Progenitor cell of endocrine pancreas (in vitro differentiated cells): ENCODE data around the gene KAZN. TPM values are rescaled to one million over a fixed set of nuclear protein-coding genes. Genes with fewer than 3 reads are reported as not detected.

Experiments used
- DNase-seq: peaks from one replicate; pipeline ENCODE4 v3.0.0; 2021; ENCODE audit warnings: low spot score; ENCODE audit not compliant: unreplicated experiment
- H3K27ac Mint-ChIP-seq: 2 replicates; pipeline ENCODE4 v1.8.0; 2021; ENCODE audit warnings: mild to moderate bottlenecking, moderate library complexity, mixed read lengths
- H3K27me3 Mint-ChIP-seq: 2 replicates; pipeline ENCODE4 v1.8.0; 2021; ENCODE audit warnings: mixed read lengths
- H3K36me3 Mint-ChIP-seq: 2 replicates; pipeline ENCODE4 v1.8.0; 2022; ENCODE audit warnings: mixed read lengths; ENCODE audit not compliant: insufficient read depth
- H3K4me1 Mint-ChIP-seq: 2 replicates; pipeline ENCODE4 v1.8.0; 2021; ENCODE audit warnings: low read depth, mixed read lengths
- H3K4me3 Mint-ChIP-seq: 2 replicates; pipeline ENCODE4 v1.8.0; 2021; ENCODE audit warnings: low read depth, mild to moderate bottlenecking, moderate library complexity, mixed read lengths
- H3K9me3 Mint-ChIP-seq: 2 replicates; pipeline ENCODE4 v1.8.0; 2021; ENCODE audit warnings: low read depth, mixed read lengths
- CTCF ChIP-seq: fragments of 200-600 bp; sonication (generic); IDR thresholded peaks from one replicate; pipeline ENCODE4 v1.5.0; 2021; ENCODE audit warnings: antibody characterized with exemption, mild to moderate bottlenecking; ENCODE audit not compliant: unreplicated experiment
- total RNA-seq: library from RNA; stranded (reverse); gene quantifications from 2 replicates; pipeline ENCODE4 v1.2.1, GENCODE V29; 2021

KAZN gene
- total RNA-seq, 1 donor from 2014 or later = 12.9 TPM

GRCh38 chr1:14994841-14995437 is 396.5 kb downstream of the KAZN start:
- Mint-ChIP-seq H3K4me3 (no peak overlapping the region), H3K36me3 (no peaks in the 10 kb centered on the region), H3K27me3 (no peaks in the 10 kb centered on the region), H3K27ac (peak overlapping the region; percentile 37), H3K9me3 (no peaks in the 10 kb centered on the region), H3K4me1 (peaks cover 1% of the 10 kb centered on the region)
- no peak for DNase-seq
- no peak for TF ChIP-seq CTCF

GRCh38 chr1:14996133-14997050 is 397.9 kb downstream of the KAZN start:
- Mint-ChIP-seq H3K27me3 (no peaks in the 10 kb centered on the region), H3K9me3 (no peaks in the 10 kb centered on the region), H3K4me3 (no peak overlapping the region), H3K27ac (no peak overlapping the region), H3K4me1 (peaks cover 1% of the 10 kb centered on the region), H3K36me3 (no peaks in the 10 kb centered on the region)
- DNase-seq = no peak
- no peak for TF ChIP-seq CTCF

- no peak for DNase-seq
- Mint-ChIP-seq H3K4me3 (no peak overlapping the region), H3K27me3 (no peaks in the 10 kb centered on the region), H3K4me1 (peaks cover 1% of the 10 kb centered on the region), H3K36me3 (no peaks in the 10 kb centered on the region), H3K27ac (no peak overlapping the region), H3K9me3 (no peaks in the 10 kb centered on the region)
- no peak for TF ChIP-seq CTCF
Measured at GRCh38 chr1:14997646-14998276, 399.3 kb downstream of the KAZN start.

GRCh38 chr1:14999441-14999840 is 401.0 kb downstream of the KAZN start:
- Mint-ChIP-seq H3K4me1 (peaks cover 1% of the 10 kb centered on the region), H3K9me3 (no peaks in the 10 kb centered on the region), H3K36me3 (no peaks in the 10 kb centered on the region), H3K4me3 (no peak overlapping the region), H3K27me3 (no peaks in the 10 kb centered on the region), H3K27ac (no peak overlapping the region)
- DNase-seq = no peak
- TF ChIP-seq CTCF = no peak

GRCh38 chr1:15000030-15000429 is 401.5 kb downstream of the KAZN start:
- no peaks in the 10 kb centered on the region for H3K9me3 Mint-ChIP-seq
- no peak for DNase-seq
- H3K27ac Mint-ChIP-seq = no peak overlapping the region
- no peaks in the 10 kb centered on the region for H3K36me3 Mint-ChIP-seq
- H3K4me1 Mint-ChIP-seq = peaks cover 1% of the 10 kb centered on the region
- TF ChIP-seq CTCF = no peak
- H3K4me3 Mint-ChIP-seq = no peak overlapping the region
- H3K27me3 Mint-ChIP-seq = no peaks in the 10 kb centered on the region
